GM18907 (cell line): ENCODE data around the gene NRCAM.
A peak's percentile ranks its signal among the peaks of the same experiment; 100 is the strongest.
"Not testable (repeated sequence)": the region's sequence is repeated elsewhere in the genome, so short reads cannot be mapped to it uniquely, and the experiment has no call there.

Source experiments
- ATAC-seq: cut with Tn5 transposase; IDR thresholded peaks from one replicate; pipeline ENCODE4 v1.9.1; 2021; ENCODE audit warnings: mild to moderate bottlenecking, moderate library complexity; ENCODE audit not compliant: unreplicated experiment

The NRCAM gene

DNA sequence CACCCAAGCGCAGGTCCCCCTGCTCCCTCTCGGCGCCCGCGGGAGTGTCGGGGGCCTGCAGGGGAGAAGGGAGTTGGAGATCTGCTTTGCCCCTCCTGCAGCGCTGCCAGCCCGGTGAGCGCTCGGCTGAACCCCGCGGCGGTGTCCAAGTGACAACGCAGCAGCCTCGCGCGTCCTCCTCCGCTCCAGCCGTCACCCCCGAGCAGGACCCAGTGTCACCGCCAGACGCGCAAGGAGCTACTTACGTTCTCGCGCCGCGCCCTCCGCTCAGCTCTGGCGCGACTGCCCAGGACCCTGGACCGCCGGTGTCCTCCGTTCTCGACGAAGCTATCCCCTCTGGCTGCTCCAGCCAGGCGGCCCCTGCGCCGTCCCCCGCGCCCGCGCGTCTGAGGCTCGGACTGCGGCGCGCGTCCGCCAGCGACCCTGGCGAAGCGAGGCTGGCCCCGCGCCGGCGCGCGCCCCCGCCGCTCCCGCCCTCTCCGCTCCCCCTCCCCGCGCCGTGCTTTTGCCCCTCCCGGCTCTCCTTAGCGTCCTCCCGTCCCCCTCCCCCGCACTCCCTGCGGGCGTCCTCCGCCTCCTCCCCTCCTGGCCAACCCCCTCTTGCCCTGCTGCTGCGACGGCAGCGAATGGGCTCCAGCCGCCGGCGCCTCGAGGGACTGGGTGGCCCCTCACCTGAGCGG lies at the start of gene NRCAM:
Gene NRCAM (minus strand): TSS at position 439 of the 680 bp plus-strand sequence. CDS start 216,372 bp downstream, outside the sequence.
- ATAC-seq, result peak; percentile 40

GRCh38 chr7:108504576-108504975 lies 48.3 kb upstream of the NRCAM start:
- ATAC-seq, result not testable (repeated sequence)

- peak; percentile 96 for ATAC-seq
Measured at GRCh38 chr7:108503112-108504026, 47.1 kb upstream of the NRCAM start.

DNA sequence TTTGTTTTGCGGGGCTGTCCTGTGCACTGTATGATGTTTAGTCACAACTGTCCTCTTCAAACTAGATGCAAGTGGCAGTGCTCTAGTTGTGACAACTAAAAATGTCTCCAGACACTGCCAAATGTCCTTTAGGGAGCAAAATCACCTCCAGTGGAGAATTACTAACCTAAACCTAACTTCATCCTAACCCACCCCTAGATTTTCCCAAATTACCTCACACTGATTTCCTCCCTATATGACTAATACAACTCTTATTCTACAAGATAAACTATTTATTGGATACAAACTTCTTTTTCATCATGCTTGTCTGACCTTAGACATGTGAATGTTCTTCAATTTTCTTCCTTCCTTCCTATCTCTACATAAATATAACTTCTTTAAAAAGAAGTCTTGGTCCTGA lies 43.3 kb upstream of the NRCAM start:
- ATAC-seq, result no peak

DNA sequence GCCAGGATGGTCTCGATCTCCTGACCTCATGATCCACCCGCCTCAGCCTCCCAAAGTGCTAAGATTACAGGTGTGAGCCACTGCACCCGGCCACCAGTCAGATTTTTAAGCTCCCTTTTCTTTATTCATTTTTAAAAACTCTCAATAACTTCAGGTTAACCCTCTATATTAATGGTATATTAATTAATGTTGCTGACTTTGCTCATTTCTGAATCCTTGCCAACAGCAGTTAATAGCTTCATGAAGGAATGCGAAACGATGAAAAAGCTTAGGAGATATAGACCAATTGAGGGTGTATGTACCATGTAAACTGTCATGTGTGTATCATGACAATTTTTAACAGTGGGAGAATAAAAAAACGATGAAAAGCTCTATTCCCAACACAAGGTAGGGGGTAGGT lies 42.2 kb upstream of the NRCAM start:
- ATAC-seq, result no peak

DNA sequence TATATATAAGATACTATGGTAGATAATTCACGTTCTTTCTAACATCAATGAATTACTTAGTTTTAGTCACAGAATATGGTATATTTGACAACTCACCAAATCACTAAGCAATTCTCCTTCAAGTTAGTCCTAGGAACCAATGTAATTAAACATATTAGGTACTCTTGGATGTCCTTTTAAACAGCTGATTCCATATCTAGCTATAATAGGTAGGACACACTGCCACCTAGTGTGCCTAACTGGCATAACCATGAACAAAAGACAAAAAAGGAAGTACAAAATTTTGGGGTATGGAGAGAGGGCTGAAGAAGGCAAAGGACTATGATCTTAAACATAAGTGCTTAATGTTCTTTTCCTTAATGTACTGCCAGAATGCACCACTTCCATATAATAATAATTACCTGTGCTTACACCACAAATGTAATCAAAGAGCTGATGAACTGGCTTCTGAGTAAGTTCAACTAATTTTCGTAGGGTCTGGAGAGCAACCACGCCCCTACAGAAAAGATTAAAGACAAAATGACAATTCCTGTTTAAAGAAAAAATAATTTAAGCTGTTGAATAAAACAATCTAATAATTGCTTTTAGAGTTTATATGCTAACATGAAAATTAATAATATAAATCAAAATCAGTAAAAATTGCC lies 41.0 kb upstream of the NRCAM start:
- peak; percentile 81 for ATAC-seq

DNA sequence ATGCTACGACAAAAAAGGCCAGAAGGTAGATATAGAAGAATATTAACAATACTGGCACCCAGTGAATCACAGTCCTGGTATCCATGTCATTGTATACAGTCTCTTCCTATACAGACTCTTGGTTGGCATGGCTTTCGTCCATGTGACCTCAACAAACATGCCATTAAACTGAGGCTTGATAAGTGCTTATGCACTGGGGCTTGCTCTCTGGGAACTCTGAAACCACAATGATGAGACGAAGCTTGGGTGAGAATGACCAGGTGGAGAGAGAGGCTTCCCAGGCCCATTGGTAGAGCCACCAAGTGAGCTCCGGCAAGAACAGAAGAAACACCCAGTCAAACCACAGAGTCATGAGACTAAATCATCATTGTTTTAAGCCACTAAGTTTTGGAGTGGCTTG lies 36.5 kb upstream of the NRCAM start:
- no peak for ATAC-seq

GRCh38 chr7:108488768-108489538 lies 32.7 kb upstream of the NRCAM start:
- ATAC-seq, result no peak

GRCh38 chr7:108487646-108488045 lies 31.4 kb upstream of the NRCAM start:
- no peak for ATAC-seq

DNA sequence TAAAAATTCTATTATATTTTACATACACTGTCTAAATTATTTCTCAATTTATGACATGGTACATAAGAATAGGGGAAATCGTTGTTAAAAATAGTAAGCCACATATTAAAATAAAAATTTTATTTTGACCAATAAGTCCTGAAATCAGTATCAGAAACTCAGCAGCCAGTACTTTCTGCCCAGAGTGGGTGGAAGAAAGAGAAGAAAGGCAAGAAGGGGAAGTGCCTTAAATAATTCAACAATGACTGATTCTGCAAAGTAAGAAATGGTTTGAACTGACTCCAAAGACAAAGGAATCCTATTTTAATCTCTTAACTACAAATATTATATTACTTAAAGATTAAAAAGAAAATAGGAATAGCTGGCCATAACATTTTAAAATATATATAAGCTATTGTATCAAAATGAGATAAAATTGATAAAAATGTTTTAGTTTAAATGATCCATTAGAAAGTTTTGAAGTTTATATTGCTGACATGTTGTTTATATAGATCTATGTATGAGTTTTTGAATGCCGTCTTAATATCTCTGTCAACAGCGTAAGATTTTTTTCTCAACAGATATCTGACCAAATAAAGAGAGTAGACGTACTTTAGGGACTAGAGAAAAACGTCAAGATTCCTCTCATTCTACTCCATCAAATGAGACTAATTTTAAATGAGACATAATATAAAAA lies 30.2 kb upstream of the NRCAM start:
- ATAC-seq, result no peak

DNA sequence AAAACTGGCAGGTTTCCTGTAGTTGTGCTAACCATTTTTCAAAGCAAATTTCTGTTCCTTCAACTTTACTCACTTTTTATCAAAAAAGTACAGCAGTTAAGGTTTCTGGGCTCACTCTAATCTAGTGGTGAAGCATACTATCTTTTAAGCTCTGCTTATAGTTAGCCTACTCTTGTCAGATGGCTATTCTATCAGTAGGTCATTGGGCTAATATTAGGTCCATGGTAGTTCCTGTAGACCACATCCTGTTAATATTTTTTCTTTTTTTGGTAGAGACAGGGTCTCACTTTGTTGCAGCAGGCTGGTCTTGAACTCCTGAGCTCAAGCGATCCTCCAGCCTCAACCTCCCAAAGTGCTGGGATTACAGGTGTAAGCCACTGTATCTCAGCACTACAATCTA lies 27.9 kb upstream of the NRCAM start:
- ATAC-seq, result no peak

DNA sequence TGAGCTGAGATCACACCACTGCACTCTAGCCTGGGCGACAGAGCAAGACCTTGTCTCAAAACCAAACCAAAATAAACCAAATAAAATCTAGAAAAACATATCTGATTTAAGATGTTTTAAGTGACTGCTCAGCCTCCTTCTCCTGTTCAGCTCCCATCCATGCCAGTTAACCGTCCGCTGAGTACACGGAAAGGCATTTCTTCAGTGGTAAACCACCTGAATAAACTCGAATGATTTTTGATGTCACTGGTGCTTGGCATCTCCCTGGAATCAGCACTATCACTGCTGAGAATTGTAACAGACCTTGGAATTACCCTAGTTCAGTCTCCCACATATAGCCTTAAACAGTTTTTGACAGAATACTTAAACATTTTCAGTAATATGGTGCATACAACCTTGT lies 24.1 kb upstream of the NRCAM start:
- no peak for ATAC-seq

DNA sequence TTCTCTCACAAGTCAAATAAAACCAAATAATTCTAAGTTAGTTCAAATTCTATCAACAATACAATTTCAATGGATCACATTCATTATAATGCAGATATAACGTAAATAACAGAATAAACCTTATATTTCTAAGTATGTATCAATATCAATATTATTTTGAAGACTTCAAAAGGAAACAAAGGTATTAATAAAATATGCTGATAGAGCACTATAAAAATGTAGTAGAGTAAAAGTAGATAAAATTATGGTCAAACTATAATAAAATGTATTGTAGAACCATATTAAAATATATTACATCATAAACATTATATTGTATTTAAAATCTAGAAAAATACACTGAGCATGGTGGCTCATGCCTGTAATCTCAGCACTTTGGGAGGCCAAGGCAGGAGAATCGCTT lies 23.5 kb upstream of the NRCAM start:
- no peak for ATAC-seq

GRCh38 chr7:108479118-108479517 lies 22.9 kb upstream of the NRCAM start:
- ATAC-seq, result no peak

DNA sequence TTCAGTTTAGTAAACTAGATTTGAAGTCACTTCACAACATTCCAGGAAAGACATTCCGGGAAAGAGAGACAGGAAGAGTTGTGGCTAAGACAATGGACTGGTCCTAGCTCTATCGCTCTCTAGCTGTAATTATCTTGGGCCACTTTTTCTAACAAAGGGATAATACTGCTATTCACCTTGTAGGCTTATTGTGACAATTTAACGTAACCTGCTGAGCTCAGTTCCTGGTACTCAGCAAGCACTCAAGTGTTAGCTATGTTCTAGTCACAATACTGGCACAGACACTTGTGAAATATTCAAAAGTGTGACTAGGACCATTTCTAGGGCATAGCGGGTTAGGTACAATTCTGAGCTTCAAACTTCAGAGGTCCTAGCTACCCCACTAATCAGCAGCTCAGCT lies 12.0 kb upstream of the NRCAM start:
- no peak for ATAC-seq

DNA sequence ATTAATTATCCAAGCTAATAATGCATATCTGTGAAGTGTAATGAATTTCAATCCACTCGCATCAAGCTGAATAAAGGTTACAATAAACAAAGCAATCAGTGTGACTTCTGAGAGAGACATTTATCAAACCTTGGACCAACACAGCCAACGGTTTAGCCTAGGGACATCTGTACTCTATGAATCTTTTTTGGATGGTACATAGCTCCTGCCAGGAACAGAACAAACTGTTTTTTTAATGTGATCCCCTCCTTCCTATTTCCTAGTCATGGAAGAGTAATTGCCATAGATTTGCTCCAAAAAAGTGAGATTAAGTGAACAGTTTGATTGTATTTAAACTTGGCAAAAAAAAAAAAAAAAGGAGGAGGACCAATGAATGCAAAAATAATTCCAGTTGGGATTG lies 11.2 kb upstream of the NRCAM start:
- ATAC-seq, result no peak

- not testable (repeated sequence) for ATAC-seq
Measured at GRCh38 chr7:108466322-108466721, 10.1 kb upstream of the NRCAM start.

- ATAC-seq, result no peak
Measured at GRCh38 chr7:108464743-108465142, 8.5 kb upstream of the NRCAM start.

DNA sequence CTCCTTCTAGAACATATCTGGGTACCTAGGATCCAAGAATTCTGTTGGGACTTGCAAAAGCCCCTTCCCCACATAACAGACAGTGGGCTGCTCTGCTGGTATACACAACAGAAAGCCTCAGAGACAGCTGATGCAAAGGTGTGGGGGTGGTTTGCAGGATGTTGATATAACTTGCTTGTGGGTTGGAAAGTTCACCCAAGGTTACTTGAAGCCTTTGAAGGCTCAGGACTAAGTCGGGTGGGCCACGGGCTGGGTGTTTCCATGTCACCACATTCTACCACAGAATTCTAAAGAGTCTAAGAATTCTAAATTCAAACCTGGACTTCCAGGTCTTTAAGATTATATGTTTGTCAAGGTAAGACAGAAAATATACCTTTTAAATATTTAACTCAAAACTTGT lies 7.4 kb upstream of the NRCAM start:
- ATAC-seq, result no peak

DNA sequence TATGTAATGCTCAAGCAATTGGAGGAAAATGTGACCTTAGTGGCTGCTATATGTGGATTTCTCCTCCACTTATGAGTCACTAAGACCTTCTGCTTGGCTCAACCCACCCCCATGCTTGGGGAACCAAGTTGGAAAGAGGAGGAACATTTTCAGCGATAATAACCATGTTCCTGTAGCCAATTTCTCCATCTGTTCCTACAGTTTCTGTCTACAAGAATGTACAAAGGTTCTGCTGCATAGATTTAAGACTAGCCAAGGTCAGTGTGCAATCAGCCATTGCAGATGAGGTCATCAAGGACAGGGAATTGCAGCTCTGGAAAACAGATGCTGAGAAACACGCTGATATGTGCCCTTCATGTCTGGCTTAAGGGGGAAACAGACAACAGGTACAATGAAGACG lies 5.6 kb upstream of the NRCAM start:
- ATAC-seq, result no peak
